Dermis microvascular lymphatic vessel endothelial cell (primary cell): Measurements from ENCODE around the gene TRIM40. TPM values are rescaled to one million over a fixed set of nuclear protein-coding genes. Genes with fewer than 3 reads are reported as not detected.
A peak's percentile ranks its signal among the peaks of the same experiment; 100 is the strongest.
"Not testable (repeated sequence)": the region's sequence is repeated elsewhere in the genome, so short reads cannot be mapped to it uniquely, and the experiment has no call there.

Experiments
- DNase-seq, 2 donors: peaks; one replicate each; pipeline versions ENCODE4 v3.0.0 to v3.0.0-alpha.2; 2010; ENCODE audit warnings: low read depth in 2 of 2
- total RNA-seq: library from RNA; depleted of rRNA; stranded (reverse); fragments of >200 nt; gene quantifications from 2 replicates; pipeline ENCODE4 v1.2.1, GENCODE V29; 2014

TRIM40 gene
- total RNA-seq, 1 donor from 2014 or later = not detected

DNA sequence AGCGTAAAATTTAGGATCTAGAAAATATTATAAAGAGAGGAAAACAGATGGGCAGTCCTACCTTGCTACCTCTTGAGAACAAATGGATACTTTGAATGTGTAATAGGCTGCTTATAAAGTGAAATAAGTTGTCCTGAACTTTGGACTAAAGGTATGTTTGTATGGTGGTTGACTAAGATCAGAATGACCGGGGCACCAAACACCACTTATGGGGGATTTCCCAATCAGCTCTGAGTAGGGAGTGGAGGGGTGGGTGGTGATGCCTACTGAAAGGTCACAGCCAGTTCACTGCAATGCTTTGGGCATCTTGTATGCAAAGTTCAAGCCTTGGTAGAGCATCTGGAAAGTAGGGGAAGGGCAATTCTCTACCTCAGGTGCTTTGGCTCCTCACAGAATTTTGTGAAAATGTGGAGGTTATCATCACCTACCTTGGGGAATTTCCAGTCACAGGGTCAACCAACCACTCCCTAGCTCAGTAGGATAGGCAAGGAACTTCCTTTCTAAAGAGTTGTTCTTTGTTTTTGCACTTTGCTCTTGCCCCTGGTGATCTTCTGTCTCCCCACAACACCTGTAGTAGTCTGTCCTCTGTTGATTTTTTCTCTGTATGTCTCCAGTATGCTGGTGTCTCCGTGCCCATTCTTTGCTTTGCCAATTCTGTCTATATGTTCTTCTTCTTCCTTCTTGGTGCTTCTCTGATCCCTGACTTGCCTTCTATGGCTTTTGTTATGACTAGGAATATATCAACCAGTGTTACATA, 22.8 kb upstream of the TRIM40 start, which contains the start of gene TRIM31:
Gene TRIM31, minus strand, starts transcription at position 88 of the 757 bp plus-strand sequence. CDS start 285 bp downstream, outside the sequence.
- no peak for DNase-seq

- no peak for DNase-seq
Measured at GRCh38 chr6:30113841-30114240, 22.1 kb upstream of the TRIM40 start.

DNA sequence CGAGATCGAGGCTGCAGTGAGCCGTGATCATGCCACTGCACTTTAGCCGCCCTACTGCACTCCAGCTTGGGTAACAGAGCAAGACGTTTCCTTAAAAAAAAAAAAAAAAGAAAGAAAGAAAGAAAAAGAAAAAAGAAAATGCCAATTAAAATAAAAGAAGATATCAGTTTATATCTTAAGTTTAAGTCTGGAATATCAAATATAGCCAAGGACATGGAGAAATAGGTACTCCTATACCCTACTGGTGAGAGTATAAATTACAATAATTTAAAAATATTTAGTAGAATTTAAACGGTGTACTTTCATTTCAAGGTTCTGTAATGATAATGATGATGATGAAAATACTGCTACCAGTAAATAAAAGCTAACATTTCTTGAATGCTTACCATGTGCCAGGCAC, 19.2 kb upstream of the TRIM40 start:
- DNase-seq = no peak

DNA sequence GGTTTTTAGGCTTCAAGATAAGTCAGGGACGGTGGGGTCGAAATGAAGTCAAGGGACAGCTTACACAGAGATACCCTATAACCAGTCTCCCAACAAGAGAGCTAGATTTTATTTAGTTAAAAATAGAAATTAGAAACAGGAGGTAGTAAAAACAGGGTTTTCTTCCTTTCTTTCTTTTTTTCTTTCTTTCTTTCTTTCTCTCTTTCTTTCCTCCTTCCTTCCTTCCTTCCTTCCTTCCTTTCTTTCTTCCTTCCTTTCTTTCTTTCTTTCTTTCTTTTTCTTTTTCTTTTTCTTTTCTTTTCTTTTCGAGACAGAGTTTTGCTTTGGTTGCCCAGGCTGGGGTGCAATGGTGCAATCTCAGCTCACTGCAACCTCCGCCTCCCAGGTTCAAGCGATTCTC, 17.2 kb upstream of the TRIM40 start:
- DNase-seq = not testable (repeated sequence)

DNA sequence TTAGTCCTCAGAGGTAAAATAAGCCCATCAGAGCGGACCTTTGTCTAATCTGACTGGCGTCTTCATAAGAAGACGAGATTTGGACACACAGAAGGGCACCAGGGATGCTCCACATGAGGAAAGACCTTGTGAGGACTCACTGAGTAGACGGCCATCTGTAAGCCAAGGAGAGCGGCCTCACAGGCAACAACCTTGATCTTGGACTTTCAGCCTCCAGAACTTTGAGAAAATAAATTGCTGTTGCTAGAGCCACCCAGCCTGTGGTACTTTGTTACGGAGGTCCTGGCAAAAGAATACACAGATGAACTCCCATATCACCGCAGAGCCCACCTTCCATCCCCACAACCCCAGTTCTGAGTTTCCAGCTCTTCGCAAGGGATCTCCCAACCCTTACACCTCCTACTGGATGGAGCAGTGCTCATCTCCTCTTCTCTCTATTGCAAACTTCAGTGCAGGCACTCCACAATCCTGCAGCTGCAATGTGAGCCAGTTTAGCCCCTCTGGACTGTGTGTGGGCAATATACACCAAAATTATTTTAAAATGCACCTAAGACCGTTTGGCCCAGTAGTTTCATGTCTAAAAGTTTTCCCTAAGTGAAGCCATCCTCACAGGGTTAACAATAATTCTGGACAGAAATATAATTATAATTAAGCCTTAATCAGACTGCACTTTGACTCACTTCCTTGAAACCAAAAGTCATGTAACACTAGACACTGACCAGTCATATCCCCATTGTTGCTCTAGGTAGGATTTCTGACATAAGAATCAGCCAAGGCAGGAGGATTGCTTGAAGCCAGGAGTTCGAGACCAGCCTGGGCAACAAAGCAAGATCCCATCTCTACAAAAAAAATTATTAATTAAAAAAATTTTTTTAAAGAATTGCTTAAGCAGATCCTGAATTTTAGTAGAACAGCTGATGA, 14.2 kb upstream of the TRIM40 start:
- no peak for DNase-seq

- no peak for DNase-seq
Measured at GRCh38 chr6:30122515-30122914, 13.4 kb upstream of the TRIM40 start.

DNA sequence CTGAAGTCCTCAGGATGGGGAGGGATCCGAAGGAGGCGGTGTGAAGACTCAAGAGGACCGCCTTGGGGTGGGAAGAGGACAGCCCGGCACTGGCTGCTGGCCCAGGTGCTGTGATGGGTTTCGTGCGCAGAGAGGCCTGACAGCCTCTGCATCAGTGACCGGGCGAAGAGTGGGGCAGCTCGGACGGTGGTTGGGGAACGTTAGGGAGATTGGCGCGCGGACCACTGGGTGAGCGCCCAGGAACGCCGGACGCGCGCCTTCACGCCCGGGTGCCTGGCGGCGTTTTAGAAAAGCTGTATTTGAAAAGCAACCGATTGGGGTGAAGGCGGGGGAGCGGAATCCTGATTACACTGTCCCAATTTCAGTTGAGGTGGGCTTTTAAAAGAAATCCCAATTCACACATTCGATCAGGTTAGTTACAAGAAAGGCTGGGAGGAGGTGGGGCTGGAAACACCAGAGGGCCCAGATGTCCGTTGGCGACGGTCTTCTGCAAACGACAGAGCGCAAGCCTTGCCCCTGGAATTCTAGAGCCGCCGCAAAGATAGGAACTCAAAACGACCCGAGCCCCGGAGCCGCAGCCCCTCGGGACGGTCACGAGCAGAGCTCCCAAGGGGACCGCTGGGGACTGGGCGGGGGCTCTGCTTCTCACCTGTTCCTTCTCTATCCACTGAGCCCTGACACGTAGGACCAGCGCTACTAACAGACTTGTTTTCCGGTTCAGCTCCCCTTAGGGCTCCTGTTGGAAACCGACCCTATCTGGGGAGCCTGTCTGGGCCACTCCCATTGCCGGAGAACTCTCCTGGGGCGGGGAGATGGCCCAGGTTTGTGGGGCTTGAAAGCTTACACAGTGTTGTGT, 8.5 kb upstream of the TRIM40 start:
- no peak for DNase-seq

DNA sequence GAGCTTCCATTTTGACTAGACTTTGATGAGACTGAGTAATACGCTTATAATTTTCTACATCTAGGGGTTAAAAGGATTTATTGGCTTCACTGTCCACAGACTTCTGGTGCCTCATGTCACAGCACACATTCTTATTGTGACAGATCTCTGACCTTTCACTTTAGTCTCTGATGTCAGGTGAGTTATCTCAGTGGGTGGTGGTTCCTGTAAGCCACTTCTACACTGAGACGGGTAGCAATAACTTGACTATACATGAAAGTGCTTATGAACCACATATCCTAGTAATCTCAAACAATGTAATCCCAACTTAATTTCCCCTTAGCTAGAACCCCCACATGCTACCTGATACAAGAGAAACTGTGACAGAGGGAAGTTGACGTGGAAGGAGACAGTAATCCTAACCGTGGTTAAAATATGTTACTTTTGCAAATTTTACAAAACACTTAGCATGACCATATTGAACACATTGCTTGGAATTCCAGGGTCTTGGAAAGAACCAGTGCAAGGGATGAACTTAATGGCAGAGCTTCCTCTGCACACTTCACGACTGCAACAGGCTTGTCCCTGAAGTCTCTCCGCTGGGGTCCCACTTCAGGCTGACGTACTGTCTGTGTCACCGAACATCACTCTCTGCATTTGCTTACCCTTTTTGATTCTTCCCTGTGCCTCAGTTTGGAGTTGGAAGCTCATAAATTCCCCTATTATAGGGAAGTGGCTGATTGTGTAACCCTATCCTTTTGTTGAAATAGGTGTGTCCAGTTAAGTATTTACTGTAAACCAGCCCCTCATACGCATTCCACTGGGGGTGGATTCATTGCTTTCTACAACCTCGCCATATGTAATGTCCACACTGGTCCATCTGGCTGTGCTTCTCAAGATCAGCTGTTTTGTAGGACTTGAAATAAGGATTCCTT, 6.4 kb upstream of the TRIM40 start:
- no peak for DNase-seq

DNA sequence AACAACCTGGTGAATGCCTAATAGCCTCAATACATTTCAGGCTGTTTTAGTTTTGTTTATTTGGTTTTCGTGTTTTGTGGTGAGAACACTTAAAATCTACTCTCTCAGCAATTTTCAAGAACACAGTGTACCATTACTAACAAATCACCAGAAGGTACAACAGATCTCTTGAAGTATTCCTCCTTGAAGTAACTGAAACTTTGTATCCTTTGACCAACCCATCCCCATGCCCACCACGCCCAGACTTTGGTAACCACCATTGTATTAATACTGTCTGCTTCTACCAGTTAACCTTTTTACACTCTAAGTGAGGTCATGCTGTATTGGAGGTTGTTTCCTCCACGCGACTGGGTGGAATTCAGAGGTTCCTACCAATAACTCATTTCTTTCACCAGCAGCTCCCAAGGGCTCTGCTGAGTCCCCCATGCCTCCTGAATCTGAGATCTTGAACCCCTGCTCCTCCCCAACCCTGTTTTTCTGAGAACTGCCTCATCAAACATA, 5.7 kb upstream of the TRIM40 start:
- DNase-seq = no peak

DNA sequence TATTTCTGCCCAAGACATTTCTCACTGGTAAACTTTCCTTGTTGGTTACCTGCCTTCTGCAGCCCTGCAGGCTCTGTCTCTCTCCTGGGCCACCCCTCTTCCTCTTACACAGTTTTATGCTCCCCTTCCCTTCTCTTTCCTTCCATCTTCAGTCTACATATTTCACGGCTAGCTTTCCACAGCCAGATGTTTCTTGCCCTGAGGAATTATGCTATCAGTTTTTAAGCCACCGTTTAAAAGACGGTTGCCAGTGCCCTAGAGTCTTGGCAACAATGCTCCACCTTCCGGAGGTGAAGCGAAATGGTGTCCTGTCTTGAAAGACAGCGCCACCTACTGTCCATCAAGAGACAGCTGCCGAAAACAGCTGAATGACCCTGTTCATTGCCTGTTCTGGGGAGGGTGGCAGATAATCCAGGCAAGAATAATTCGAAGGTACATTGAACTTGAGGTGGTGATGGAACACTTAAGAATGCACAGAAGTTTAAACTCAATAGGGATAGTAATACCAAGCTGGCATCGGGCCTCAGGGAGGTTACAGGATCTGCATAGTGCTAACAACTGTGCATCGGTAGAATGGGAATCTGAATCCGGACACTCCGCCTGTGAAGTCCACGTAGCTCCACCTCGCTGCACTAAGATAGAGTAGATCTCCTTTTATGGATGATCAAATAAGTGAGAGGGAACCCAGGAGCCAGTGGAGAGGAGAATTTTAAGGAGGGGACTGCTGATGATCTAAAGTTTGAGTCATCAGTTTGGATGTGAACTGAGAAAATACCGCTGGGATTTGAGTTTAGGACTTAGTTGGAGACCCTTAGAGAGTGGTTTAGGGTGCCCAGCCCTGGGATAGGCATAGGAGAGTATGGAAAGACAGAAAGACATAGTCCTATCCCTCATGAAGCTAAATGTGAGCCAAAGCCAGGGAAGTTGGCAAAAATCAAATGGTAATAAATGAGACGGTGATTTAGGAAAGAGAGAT, 4.8 kb upstream of the TRIM40 start:
- peak; percentile 52 to 85 for DNase-seq

DNA sequence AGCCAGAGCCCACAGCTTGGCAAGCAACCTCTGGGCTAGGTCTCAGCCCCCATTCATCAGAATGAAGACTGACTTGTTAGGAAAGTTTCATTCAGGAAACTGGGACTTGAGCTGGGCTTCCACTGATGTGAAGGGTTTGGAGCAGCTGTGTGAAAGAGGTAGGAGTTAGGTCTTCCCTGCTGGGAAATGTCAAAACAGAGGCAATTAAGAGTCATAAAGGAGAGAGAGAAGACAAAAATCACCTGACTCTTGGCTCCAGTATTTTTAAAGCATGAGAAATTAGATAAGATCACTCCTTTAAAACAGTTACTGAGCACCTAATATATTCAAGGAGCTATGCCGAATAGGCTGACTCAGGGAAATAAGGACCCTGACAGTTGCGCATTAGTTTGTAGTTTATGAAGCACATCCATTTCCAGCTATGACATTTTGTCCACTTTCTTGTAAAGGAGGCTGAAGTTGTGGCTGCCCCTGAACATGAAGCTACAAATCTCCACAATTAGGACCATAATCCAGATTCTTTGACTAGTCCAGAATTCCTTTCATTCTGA, 3.9 kb upstream of the TRIM40 start:
- DNase-seq = no peak

DNA sequence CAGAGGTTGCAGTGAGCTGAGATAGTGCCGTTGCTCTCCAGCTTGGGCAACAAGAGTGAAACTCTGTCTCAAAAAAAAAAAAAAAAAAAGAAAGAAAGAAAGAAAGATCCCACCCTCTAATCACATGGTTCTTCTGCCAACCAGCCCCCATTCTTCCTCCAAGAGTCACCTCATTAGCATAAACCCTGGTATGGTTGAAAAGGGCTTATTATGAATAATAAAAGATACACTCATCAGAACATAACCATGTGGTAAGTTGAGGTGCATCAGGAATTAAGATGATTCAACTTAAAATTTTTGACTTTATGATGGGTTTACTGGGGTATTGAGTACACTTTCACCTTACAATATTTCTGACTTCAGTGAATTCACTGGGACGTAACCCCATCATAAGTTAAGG, 793 bp upstream of the TRIM40 start:
- no peak for DNase-seq

GRCh38 chr6:30136570-30137286, 788 bp downstream of the TRIM40 start:
- no peak for DNase-seq

- not testable (repeated sequence) for DNase-seq
Measured at GRCh38 chr6:30140240-30140639, 4.3 kb downstream of the TRIM40 start.

- DNase-seq = no peak
Measured at GRCh38 chr6:30142665-30143064, 6.7 kb downstream of the TRIM40 start.

DNA sequence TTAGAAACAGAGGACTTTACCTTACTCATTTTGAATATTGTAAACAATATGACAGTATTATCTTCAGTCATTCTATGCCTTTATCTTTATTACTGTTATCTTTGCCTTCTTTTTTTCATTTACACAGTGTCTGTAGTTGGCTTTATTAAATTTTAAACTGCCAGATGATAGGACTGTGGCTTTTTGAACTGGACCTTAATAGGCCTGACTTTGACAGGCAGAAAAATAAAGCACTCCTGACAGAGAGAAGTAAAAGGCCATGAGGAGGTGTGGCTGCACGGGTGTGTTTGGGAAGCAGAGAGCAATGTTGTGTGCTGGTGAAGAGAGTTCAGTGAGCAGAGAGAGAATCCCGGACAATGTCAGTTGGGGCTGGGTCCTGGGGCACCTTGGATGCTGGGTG, 7.8 kb downstream of the TRIM40 start:
- no peak for DNase-seq

DNA sequence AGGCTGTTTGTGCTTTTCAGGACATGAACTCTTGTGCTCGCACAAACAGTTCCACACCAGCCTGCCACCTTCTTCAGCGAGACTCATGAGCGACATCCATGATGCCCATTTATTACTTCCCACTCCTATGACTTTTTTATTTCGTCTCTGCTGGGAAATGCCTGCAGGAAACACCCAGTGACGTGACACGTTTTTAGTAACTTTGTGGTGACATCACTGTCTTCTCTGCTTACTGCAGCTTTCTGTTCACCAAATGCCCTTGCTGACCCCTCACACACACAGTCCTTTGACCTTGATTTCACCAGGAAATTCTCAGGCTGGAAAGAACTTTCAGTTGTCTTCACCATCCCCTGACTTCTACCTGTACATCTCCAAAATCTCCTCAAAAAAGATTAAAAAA, 8.9 kb downstream of the TRIM40 start:
- DNase-seq = no peak

DNA sequence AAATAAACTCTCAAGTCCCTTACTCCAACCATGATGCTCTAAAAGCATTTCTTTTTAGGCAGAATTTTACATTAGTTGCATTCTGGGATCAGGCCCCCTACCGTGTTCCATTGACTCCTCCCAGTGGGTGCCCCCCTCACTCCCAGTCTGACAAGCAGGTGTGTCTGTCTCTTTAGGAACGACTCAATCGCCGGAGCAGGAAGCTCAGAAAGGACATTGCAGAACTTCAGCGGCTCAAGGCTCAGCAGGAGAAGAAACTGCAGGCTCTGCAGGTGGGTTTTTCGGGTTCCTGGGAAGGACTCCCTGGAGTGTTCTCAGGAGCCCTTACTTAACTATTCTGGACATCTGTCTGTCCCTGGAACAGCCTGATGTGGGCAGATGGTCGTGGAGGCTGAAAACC, 9.9 kb downstream of the TRIM40 start:
- DNase-seq = no peak
